PFSK-1 (cell line): Measurements from ENCODE around the gene CCL19.

ENCODE experiments used
- POLR2AphosphoS5 ChIP-seq: IDR thresholded peaks from 2 replicates; pipeline ENCODE4 v1.6.1; 2012; ENCODE audit warnings: low read depth, mild to moderate bottlenecking, control low read depth, low read length, moderate library complexity
- REST ChIP-seq, 2 experiments: IDR thresholded peaks; 2 replicates each; pipeline versions ENCODE4 v1.6.1 to v1.8.0; 2011 to 2012; ENCODE audit warnings: low read depth in 2 of 2, low read length in 2 of 2, control low read depth in 1 of 2, inconsistent platforms in 1 of 2, mild to moderate bottlenecking in 1 of 2, moderate library complexity in 1 of 2; ENCODE audit not compliant: insufficient read depth in 1 of 2

- TF ChIP-seq POLR2AphosphoS5: no peak
- TF ChIP-seq REST (IDR thresholded peaks at IDR 0.05; ENCODE audit: insufficient read depth in 1 of 2, low read depth in 2 of 2, low read length in 2 of 2): no peak
Observed at GRCh38 chr9:34652602-34653000, 38.5 kb downstream of the CCL19 start.
